Measurements from ENCODE around the gene FUS. TPM values are rescaled to one million over a fixed set of nuclear protein-coding genes. Genes with fewer than 3 reads are reported as not detected.

Gene FUS
- total and polyA plus RNA-seq, 12 donors = 12.7 to 536 (median 148) TPM

DNA sequence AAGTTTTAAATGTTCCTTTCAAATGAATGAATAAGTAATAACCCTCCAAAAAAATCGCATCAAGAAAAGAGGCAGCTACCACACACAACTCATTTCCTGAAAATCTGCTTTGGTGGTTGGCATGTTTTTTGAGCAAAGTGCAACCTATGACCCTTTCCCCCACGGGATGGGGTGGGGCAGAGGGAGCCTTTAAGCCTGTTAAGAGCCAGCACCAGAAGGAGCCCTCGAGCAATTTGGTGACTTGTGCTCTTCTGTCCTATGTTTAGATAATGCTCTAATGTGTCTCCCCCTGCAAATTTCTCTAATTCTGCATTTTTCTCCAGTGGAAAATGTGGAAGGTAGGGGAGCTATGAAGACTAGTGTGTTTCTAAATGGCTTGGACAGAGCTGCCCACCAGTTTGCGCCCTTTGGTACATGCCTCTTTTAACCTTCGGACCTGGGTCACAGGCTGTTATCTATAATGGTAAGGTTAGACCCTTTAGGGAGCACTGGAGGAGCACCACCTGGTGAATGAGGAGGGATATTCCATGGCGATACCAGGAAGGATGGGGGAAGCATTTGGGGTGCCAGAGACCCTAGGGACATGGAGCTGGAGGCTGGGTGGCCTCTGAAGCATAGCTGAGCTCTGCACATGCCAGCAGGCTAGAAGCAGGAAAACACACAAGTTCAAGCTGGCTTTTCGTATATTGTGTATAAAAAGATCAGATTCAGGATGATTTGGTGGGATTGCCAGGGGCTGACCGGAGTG is 21.1 kb downstream of the FUS start:
- 57 to 61% (median 59%) methylated on average over 7 to 8 of the region's 8 CpGs for WGBS, 4 donors
- H3K4me1 ChIP-seq (replicated peaks in 1 of 2) = peaks cover 0 to 13% of the 10 kb centered on the region in 2 donors
- H3K36me3 ChIP-seq (replicated peaks in 1 of 2) = peaks cover 0 to 15% of the 10 kb centered on the region in 2 donors
- TF ChIP-seq, protein P1, sequence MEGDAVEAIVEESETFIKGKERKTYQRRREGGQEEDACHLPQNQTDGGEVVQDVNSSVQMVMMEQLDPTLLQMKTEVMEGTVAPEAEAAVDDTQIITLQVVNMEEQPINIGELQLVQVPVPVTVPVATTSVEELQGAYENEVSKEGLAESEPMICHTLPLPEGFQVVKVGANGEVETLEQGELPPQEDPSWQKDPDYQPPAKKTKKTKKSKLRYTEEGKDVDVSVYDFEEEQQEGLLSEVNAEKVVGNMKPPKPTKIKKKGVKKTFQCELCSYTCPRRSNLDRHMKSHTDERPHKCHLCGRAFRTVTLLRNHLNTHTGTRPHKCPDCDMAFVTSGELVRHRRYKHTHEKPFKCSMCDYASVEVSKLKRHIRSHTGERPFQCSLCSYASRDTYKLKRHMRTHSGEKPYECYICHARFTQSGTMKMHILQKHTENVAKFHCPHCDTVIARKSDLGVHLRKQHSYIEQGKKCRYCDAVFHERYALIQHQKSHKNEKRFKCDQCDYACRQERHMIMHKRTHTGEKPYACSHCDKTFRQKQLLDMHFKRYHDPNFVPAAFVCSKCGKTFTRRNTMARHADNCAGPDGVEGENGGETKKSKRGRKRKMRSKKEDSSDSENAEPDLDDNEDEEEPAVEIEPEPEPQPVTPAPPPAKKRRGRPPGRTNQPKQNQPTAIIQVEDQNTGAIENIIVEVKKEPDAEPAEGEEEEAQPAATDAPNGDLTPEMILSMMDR (IDR thresholded peaks at IDR 0.05) = no peak
- no peak for TF ChIP-seq POLR2A (IDR thresholded peaks at IDR 0.05)
- H3K4me3 ChIP-seq = peak overlapping the region in 1 of 4 donors; percentile 70
- H3K27me3 ChIP-seq = no peaks in the 10 kb centered on the region
- no peaks in the 10 kb centered on the region for H3K9me3 ChIP-seq (replicated peaks in 1 of 3)
- no peak overlapping the region for H3K27ac ChIP-seq
- DNase-seq = no peak
- intact Hi-C loops (cut with DNase I) = loop anchor here in 1 of 2 donors (10.0 kb wide), 2 partner anchors 216 to 244 kb away; partner anchors contain the start of genes HSD3B7 and ZNF843

DNA sequence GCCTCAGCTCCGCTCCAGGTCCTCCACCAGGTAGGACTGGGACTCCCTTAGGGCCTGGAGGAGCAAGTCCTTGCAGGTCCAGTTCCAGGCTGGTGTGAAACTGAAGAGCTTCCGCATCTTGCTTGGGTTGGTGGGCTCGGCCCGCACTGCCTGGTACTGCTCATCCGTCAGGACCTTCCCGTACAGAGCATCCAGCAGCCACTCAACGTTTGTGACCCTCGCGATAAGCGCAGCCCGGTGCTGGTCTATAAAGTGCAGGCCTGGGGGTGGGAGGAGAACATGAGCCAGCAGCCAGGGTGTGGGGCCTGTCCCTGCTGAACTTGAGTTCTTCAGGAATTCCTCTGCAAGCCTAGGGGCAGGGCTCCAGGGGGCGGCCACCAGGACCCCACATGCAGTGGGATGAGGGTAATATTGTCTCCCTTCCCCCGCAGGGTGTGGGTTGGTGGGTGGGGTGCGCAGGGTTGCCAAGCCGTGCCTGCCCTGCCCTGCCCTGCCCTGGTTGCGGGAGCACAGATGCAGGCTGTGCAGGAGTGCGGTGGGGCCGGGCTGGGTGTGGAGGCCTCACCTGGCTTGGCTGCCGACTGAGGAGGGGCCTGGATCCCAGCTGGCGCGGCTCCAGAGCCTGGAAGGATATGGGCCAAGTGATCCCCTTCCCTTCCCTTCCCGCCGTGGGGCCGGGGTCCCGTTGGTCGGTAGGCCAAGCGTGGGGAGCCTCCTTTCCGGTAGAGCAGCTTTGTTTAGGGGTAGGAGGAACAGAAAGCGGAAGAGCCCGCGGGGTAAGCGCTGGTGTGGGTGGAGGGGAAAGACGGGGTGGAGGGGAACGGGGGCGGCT is 21.9 kb downstream of the FUS start:
- intact Hi-C loops (cut with DNase I) = loop anchor here in 1 of 2 donors (10.0 kb wide), 2 partner anchors 217 to 243 kb away; partner anchors contain the start of genes HSD3B7 and ZNF843

DNA sequence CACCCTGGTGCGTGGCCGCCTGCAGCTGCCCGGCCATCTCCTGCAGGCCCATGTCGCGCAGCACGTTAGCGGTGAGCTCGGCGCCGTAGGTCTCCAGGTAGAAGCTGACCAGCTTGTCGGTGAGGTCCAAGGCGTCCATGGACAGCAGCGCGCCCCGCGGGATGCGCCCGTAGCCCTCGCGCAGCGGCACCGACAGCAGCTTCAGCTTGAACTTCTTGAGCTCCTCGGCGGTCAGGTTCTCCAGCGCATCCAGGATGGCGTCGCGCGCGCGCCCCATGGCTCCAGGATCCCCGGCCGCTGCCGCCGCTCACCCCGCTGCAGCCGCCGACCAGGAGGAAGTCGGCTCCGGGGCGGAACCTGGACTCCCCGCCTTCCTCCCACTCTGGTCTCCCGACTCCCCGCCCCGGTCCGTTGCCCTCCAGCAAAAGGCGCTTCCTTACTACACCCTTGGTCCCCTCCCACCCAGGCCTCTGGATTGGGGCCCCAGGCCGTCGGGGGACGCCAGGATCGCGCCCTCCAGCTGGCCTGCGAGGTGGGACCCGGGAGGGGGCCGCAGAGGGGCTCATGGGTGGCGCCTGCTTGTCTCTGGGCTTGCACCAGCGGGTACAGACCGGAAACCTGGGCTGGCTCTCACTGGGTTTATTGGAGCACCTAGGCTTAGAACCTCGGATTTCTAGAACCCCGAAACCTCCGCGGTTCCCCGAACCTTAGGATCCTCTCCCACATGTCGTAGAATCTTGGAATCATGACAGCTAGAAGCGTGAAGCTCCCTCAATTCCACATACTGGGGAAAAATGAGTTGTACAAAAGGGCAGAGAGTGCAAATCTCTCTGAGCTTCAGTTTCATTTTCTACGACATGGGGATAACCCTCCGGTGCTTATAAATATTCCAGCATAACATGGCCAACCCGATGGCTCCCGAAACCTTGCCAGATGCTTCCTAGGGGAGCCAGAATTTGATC is 22.8 kb downstream of the FUS start, which contains the start of gene PYCARD:
TSS of gene PYCARD (minus strand) at position 347 of the 962 bp plus-strand sequence. CDS start at position 277, 70 bp downstream.
- Histone ChIP-seq H3K9me3 (replicated peaks in 1 of 3) (no peaks in the 10 kb centered on the region), H3K36me3 (replicated peaks in 1 of 2) (peaks cover 0 to 6% of the 10 kb centered on the region in 2 donors), H3K4me1 (replicated peaks in 1 of 2) (peaks cover 0 to 19% of the 10 kb centered on the region in 2 donors), H3K4me3 (peak within 1 kb of the TSS in 2 of 4 donors; percentile 35 to 70), H3K27ac (peak within 1 kb of the TSS; percentile 10 to 68 (median 43)), H3K27me3 (no peaks in the 10 kb centered on the region)
- peak in 5 of 7 donors; percentile 38 to 53 (median 46) for DNase-seq
- WGBS, 4 donors = 12 to 26% (median 19%) methylated on average over 26 to 69 of the region's 69 CpGs
- intact Hi-C loops (cut with DNase I) = loop anchor here in 1 of 2 donors (10.0 kb wide), 2 partner anchors 218 to 242 kb away; partner anchors contain the start of genes HSD3B7 and ZNF843
- TF ChIP-seq POLR2A (IDR thresholded peaks at IDR 0.05) = no peak
- TF ChIP-seq, protein P1 (IDR thresholded peaks at IDR 0.05) = no peak

More for the DNA sequence above, 21.9 kb downstream of the FUS start:
- H3K27ac ChIP-seq = peak overlapping the region in 3 of 5 donors; percentile 10 to 68 (median 57)
- no peaks in the 10 kb centered on the region for H3K9me3 ChIP-seq (replicated peaks in 1 of 3)
- peak overlapping the region in 2 of 4 donors; percentile 35 to 70 for H3K4me3 ChIP-seq
- peaks cover 0 to 16% of the 10 kb centered on the region in 2 donors for H3K4me1 ChIP-seq (replicated peaks in 1 of 2)
- peak in 1 of 7 donors; percentile 13 for DNase-seq
- TF ChIP-seq POLR2A (IDR thresholded peaks at IDR 0.05) = no peak
- TF ChIP-seq, protein P1 (IDR thresholded peaks at IDR 0.05) = no peak
- peaks cover 0 to 7% of the 10 kb centered on the region in 2 donors for H3K36me3 ChIP-seq (replicated peaks in 1 of 2)
- H3K27me3 ChIP-seq = no peaks in the 10 kb centered on the region
- 12 to 32% (median 24%) methylated on average over 12 to 35 of the region's 35 CpGs for WGBS, 4 donors

Data from adrenal gland (tissue), 12 donors.